ENCODE results near the gene NCAM1. TPM values are rescaled to one million over a fixed set of nuclear protein-coding genes. Genes with fewer than 3 reads are reported as not detected.

NCAM1 gene
- total RNA-seq, 4 donors from 2014 or later = 1.8 to 42.9 (median 10.5) TPM

DNA sequence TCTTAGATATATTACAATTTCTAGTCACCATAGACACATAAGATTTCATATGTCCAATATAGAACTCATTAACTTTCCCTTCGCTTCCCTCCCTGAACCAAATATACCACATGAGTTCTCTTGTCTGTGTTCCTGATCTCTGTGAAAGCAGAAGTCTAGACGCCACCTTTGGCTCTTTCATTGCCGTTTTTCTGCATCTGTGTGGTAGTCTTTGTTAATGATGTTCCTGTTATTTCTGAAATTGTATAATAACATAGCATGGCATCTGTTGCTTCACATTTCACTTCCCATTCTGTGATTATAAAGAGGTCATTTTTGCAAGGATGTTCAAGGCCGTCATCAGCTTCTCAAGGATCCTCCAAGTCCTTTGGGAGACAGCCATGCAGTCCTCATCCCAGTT lies 58.5 kb downstream of the NCAM1 start:
- Histone ChIP-seq H3K27ac (no peak overlapping the region), H3K4me1 (no peaks in the 10 kb centered on the region), H3K36me3 (no peaks in the 10 kb centered on the region), H3K9me3 (no peaks in the 10 kb centered on the region), H3K4me3 (no peak overlapping the region), H3K27me3 (no peaks in the 10 kb centered on the region)
- no peak for DNase-seq
- TF ChIP-seq, protein P1, sequence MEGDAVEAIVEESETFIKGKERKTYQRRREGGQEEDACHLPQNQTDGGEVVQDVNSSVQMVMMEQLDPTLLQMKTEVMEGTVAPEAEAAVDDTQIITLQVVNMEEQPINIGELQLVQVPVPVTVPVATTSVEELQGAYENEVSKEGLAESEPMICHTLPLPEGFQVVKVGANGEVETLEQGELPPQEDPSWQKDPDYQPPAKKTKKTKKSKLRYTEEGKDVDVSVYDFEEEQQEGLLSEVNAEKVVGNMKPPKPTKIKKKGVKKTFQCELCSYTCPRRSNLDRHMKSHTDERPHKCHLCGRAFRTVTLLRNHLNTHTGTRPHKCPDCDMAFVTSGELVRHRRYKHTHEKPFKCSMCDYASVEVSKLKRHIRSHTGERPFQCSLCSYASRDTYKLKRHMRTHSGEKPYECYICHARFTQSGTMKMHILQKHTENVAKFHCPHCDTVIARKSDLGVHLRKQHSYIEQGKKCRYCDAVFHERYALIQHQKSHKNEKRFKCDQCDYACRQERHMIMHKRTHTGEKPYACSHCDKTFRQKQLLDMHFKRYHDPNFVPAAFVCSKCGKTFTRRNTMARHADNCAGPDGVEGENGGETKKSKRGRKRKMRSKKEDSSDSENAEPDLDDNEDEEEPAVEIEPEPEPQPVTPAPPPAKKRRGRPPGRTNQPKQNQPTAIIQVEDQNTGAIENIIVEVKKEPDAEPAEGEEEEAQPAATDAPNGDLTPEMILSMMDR (IDR thresholded peaks at IDR 0.05) = no peak
- no peak for TF ChIP-seq POLR2A (IDR thresholded peaks at IDR 0.05)

DNA sequence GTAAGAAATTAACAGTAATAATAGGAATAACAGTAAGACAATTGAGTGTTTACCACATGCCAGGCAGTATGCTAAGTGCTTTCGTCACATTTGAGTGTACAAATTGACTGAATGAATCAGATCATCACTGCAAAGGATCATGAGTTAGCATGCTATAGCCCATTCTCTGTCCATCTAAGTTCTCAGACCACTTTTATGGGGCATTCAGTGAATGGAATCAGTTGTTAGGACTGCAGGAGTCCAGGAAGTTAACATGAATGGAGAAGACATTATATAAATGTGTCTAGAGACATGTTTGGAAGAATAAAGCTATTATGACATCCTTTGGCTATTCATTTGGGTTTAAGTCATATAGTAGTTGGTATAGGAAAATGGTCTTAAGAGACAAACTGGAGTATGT lies 59.9 kb downstream of the NCAM1 start:
- no peak for TF ChIP-seq POLR2A (IDR thresholded peaks at IDR 0.05)
- TF ChIP-seq, protein P1 (IDR thresholded peaks at IDR 0.05) = no peak
- Histone ChIP-seq H3K27me3 (no peaks in the 10 kb centered on the region), H3K4me1 (no peaks in the 10 kb centered on the region), H3K36me3 (no peaks in the 10 kb centered on the region), H3K27ac (no peak overlapping the region), H3K4me3 (no peak overlapping the region), H3K9me3 (no peaks in the 10 kb centered on the region)
- DNase-seq = no peak

DNA sequence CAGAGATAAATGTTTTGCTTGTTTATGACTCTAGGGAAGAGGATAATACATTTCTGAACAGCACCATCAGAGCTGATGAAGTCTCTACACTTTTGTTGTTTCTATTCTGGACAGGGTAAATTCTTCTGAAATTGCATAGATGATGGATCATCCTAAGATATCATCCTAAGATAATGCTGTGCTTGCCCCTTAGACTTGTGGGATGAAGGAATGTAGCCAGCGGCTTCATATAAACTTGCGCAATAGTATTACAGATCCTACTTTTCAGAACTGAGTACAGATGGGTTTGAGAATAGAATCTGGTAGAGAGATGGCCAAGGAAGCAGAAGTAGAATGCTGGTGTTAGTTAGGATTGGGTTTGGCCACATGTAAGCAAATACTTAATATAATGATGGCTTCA lies 61.0 kb downstream of the NCAM1 start:
- Histone ChIP-seq H3K4me1 (no peaks in the 10 kb centered on the region), H3K27me3 (no peaks in the 10 kb centered on the region), H3K27ac (no peak overlapping the region), H3K36me3 (no peaks in the 10 kb centered on the region), H3K9me3 (no peaks in the 10 kb centered on the region), H3K4me3 (no peak overlapping the region)
- TF ChIP-seq, protein P1 (IDR thresholded peaks at IDR 0.05) = no peak
- TF ChIP-seq POLR2A (IDR thresholded peaks at IDR 0.05) = no peak
- no peak for DNase-seq

DNA sequence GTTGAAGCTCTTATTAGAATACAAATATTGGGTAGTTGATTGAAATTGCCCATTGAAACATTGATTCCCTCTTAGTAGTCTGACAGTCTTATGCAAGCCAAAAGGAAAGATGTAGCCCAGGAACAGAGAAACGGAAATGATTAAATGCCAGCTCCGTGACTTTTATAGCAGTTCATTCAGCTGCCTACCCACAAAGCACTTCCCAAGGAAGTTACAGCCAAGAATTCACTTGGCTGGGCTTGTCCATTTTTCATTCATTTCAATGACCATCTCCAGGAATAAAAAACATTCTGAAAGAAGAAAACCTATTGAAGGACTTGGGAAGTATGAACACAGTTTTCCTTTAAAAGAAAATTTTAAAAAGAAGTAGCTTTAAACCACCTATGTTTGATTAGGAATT lies 62.0 kb downstream of the NCAM1 start:
- Histone ChIP-seq H3K9me3 (no peaks in the 10 kb centered on the region), H3K27me3 (no peaks in the 10 kb centered on the region), H3K4me3 (no peak overlapping the region), H3K4me1 (no peaks in the 10 kb centered on the region), H3K36me3 (no peaks in the 10 kb centered on the region), H3K27ac (no peak overlapping the region)
- TF ChIP-seq POLR2A (IDR thresholded peaks at IDR 0.05) = no peak
- TF ChIP-seq, protein P1 (IDR thresholded peaks at IDR 0.05) = no peak
- DNase-seq = no peak

DNA sequence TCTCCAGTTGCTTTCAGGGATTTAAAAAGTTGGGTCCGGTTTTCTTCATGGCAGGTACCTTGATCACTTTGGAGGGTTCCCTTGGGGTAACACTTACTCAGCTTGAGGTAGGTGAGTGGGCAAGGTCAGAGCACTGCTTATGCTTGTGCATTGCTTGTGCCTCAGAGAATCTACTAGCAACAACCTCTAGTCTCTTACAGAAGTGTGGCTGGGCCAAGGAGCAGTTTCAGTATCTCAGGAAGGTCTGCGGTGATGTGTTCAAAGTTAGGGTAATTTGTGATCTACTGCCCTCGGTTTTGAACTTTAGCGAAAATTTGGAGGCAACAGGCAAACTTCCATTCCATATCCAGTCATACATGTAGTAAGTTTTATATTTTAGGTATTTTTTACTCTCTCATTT lies 62.8 kb downstream of the NCAM1 start:
- Histone ChIP-seq H3K27me3 (no peaks in the 10 kb centered on the region), H3K4me3 (no peak overlapping the region), H3K9me3 (no peaks in the 10 kb centered on the region), H3K27ac (no peak overlapping the region), H3K36me3 (no peaks in the 10 kb centered on the region), H3K4me1 (no peaks in the 10 kb centered on the region)
- no peak for TF ChIP-seq POLR2A (IDR thresholded peaks at IDR 0.05)
- DNase-seq = no peak

DNA sequence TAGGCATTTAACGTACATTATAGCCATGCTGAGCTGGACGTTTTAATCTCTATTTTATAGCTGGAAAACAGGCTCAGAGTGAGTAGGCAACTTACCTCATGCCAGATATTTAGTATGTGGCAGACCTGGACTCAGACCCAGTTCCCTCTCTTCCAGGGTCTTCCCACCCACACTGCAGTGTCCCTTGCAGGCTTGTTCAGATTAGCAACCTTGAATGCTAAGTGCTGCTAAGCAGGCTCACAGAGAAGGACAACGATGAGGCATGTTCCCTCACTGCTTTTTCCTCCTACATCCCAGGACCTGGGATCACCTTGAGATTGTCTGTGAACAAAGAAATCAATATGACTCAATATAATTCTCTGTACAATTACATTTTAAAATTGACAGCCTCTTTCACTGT lies 65.6 kb downstream of the NCAM1 start:
- H3K27ac ChIP-seq = no peak overlapping the region
- H3K9me3 ChIP-seq = no peaks in the 10 kb centered on the region

More for the DNA sequence above, 65.6 kb downstream of the NCAM1 start:
- no peaks in the 10 kb centered on the region for H3K27me3 ChIP-seq
- DNase-seq = no peak
- no peaks in the 10 kb centered on the region for H3K4me1 ChIP-seq
- TF ChIP-seq POLR2A (IDR thresholded peaks at IDR 0.05) = no peak
- TF ChIP-seq, protein P1 (IDR thresholded peaks at IDR 0.05) = no peak
- no peak overlapping the region for H3K4me3 ChIP-seq
- H3K36me3 ChIP-seq = no peaks in the 10 kb centered on the region

All from Peyer's patch (tissue), 4 donors.